ENCODE measurements around the gene SLC29A1. TPM values are rescaled to one million over a fixed set of nuclear protein-coding genes. Genes with fewer than 3 reads are reported as not detected.

SLC29A1 gene
- total RNA-seq, 1 experiment from 2014 or later: 54.7 TPM

GRCh38 chr6:44235269-44235668, 11.9 kb downstream of the SLC29A1 start:
- H3K4me2 ChIP-seq (ENCODE audit: low read length): no peak overlapping the region
- H3K9me3 ChIP-seq (ENCODE audit: low read length): no peaks in the 10 kb centered on the region
- ATAC-seq (no peak), DNase-seq (no peak)
- no peaks in the 10 kb centered on the region for H3K79me2 ChIP-seq (ENCODE audit: low read length)
- H3K9ac ChIP-seq (ENCODE audit: low read length): no peak overlapping the region
- no peak overlapping the region for H2AFZ ChIP-seq (ENCODE audit: low read length)
- H3K9me2 ChIP-seq (replicated peaks; ENCODE audit: low read length): no peaks in the 10 kb centered on the region
- peaks cover 39% of the 10 kb centered on the region for H3K4me1 ChIP-seq (ENCODE audit: insufficient read depth, low read length)
- TF ChIP-seq EZH2 (IDR thresholded peaks at IDR 0.05; ENCODE audit: low read length, unreplicated experiment) (no peak), EZH2phosphoT487 (IDR thresholded peaks at IDR 0.05; ENCODE audit: borderline replicate concordance, low read length) (no peak), CTCF (conservative IDR thresholded peaks at IDR 0.05; ENCODE audit: low read depth, low read length) (no peak)
- no peak overlapping the region for H3K27ac ChIP-seq (ENCODE audit: low read length)
- H3K36me3 ChIP-seq (ENCODE audit: low read depth, low read length): peaks cover 12% of the 10 kb centered on the region
- no peak overlapping the region for H3K4me3 ChIP-seq (ENCODE audit: low read length)
- peaks cover 3% of the 10 kb centered on the region for H3F3A ChIP-seq (ENCODE audit: low read length, unreplicated experiment)
- BruUV-seq (replicated peaks): no TSS peak
- ChIA-PET CTCF (no interaction called here), POLR2A (ENCODE audit: unreplicated experiment) (no interaction called here)
- H3K27me3 ChIP-seq (ENCODE audit: low read length): no peaks in the 10 kb centered on the region
- no peaks in the 10 kb centered on the region for H4K20me1 ChIP-seq (ENCODE audit: low read length)
- intact Hi-C loops (cut with micrococcal nuclease): loop anchor here (5.0 kb wide), 2 partner anchors 118 to 138 kb away; no protein-coding TSS in a partner anchor

- peaks cover 39% of the 10 kb centered on the region for H3K4me1 ChIP-seq (ENCODE audit: insufficient read depth, low read length)
- ATAC-seq (no peak), DNase-seq (no peak)
- H3K79me2 ChIP-seq (ENCODE audit: low read length): no peaks in the 10 kb centered on the region
- ChIA-PET POLR2A (ENCODE audit: unreplicated experiment) (no interaction called here), CTCF (interaction anchor here (0.6 to 0.7 kb wide), 2 partner anchors 14 to 561 kb away, joined by 3 to 4 read pairs; no protein-coding TSS in a partner anchor)
- TF ChIP-seq EZH2 (IDR thresholded peaks at IDR 0.05; ENCODE audit: low read length, unreplicated experiment) (no peak), EZH2phosphoT487 (IDR thresholded peaks at IDR 0.05; ENCODE audit: borderline replicate concordance, low read length) (no peak), CTCF (conservative IDR thresholded peaks at IDR 0.05; ENCODE audit: low read depth, low read length) (no peak)
- no TSS peak for BruUV-seq (replicated peaks)
- intact Hi-C loops (cut with micrococcal nuclease): loop anchor here (5.0 kb wide), 2 partner anchors 119 to 139 kb away; no protein-coding TSS in a partner anchor
- no peaks in the 10 kb centered on the region for H4K20me1 ChIP-seq (ENCODE audit: low read length)
- H3K9ac ChIP-seq (ENCODE audit: low read length): no peak overlapping the region
- peaks cover 3% of the 10 kb centered on the region for H3F3A ChIP-seq (ENCODE audit: low read length, unreplicated experiment)
- no peak overlapping the region for H3K4me3 ChIP-seq (ENCODE audit: low read length)
- H3K27ac ChIP-seq (ENCODE audit: low read length): no peak overlapping the region
- no peaks in the 10 kb centered on the region for H3K27me3 ChIP-seq (ENCODE audit: low read length)
- H3K9me2 ChIP-seq (replicated peaks; ENCODE audit: low read length): no peaks in the 10 kb centered on the region
- no peak overlapping the region for H2AFZ ChIP-seq (ENCODE audit: low read length)
- H3K9me3 ChIP-seq (ENCODE audit: low read length): no peaks in the 10 kb centered on the region
- peaks cover 12% of the 10 kb centered on the region for H3K36me3 ChIP-seq (ENCODE audit: low read depth, low read length)
- H3K4me2 ChIP-seq (ENCODE audit: low read length): no peak overlapping the region
Measured at GRCh38 chr6:44235891-44236516, 12.6 kb downstream of the SLC29A1 start.
